Right ventricle myocardium superior (tissue), 1 donor: ENCODE measurements around the gene SLC35F3. TPM values are rescaled to one million over a fixed set of nuclear protein-coding genes. Genes with fewer than 3 reads are reported as not detected.
"Not testable (repeated sequence)": the region's sequence is repeated elsewhere in the genome, so short reads cannot be mapped to it uniquely, and the experiment has no call there.

Experiments
- ATAC-seq: fragments of 200-7000 bp; cut with Tn5 transposase; one replicate; pipeline ENCODE4 v1.9.1; 2020; ENCODE audit warnings: mild to moderate bottlenecking; ENCODE audit not compliant: poor library complexity
- DNase-seq: peaks from one replicate; pipeline ENCODE4 v3.0.0-alpha.2; 2020
- intact Hi-C: fragments of 100-400 bp; cut with DNase I; formaldehyde crosslinking; loops from one replicate; pipeline ENCODE4 v1.11.2; 2022
- total RNA-seq: library from RNA; stranded (reverse); fragmentation: NEBNext Ultra II Directional; extraction: Animal tissue kit (Norgen Biotek cat#: 25700); gene quantifications from one replicate; pipeline ENCODE4 v1.2.1, GENCODE V29; 2021
- donor health status: DM: no; HTN: yes; CAD: no; lungs with severe emphysema.

SLC35F3 gene
- total RNA-seq, 1 donor from 2014 or later, result not detected

DNA sequence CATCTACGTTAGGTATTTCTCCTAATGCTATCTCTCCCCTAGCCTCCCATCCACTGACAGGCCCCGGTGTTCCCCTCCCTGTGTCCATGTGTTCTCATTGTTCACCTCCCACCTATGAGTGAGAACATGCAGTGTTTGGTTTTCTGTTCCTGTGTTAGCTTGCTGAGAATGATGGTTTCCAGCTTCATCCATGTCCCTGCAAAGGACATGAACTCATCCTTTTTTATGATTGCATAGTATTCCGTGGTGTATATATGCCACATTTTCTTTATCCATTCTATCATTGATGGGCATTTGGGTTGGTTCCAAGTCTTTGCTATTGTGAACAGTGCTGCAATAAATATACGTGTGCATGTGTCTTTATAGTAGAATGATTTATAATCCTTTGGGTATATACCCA lies 247.9 kb downstream of the SLC35F3 start:
- intact Hi-C loops, result loop anchor here (10.0 kb wide), 1 partner anchor 162 kb away; no protein-coding TSS in a partner anchor
- not testable (repeated sequence) for ATAC-seq, DNase-seq

DNA sequence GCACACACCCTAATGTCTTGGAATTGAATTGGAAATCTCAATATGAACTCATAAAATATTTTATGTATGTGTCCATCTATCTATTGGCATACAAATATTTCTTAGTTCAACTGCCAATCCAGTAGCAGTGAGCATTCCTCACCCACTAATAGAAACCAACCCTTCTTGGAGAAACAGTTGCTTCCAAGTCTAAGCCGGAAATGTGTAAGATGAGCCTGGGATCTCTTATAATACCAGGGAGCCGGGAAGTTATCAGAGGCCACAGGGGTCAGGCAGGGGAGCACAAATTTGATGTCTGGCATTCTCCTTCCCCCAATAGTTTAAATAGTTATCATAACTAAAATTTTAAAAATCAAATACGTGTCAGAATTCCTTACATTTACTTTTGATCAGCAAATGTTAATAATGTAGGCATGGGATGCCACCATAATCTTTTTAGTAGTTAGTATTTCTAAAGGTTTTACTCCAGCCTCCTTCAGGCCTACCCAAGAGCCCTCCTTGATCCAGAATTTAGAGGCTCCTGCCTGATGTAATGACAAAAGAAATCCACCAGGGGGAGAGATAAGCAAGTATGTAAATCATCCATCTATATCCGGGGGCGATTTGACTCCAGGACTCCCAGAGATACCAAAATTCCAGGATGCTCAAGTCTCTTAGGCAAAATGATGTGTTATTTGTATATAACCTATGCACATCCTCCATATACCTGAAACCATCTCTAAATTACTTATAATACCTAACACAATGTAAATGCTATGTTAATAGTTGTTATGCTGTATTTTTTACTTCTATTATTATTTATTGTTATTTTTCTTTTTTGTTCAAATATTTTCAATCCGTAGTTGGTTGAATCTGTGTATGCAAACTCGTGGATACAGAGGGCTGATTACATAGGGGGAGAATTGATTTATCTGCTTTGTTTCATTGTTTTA lies 250.1 kb downstream of the SLC35F3 start:
- no peak for DNase-seq
- intact Hi-C loops, result loop anchor here (10.0 kb wide), 1 partner anchor 160 kb away; no protein-coding TSS in a partner anchor
- no peak for ATAC-seq

DNA sequence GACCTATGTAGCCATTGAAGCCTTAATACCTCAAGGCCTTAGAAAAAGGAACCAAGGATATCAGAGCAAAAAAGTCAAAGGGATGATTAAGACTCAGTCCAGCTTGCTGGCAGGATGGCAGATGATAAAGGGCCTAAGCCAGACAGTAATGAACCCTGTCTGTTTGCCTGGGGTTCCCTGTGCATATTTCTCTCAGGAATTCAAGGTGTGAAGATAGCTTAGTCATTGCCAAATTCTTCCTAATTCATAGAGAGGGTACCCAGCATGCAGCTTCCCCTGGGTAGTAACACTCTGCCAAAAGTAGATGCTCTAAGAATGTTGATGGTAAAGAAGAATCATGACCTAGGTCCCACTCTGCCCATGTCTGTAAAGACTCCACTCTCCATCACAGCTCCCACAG lies 258.2 kb downstream of the SLC35F3 start:
- no peak for ATAC-seq
- intact Hi-C loops, result no loop called here
- DNase-seq, result no peak

DNA sequence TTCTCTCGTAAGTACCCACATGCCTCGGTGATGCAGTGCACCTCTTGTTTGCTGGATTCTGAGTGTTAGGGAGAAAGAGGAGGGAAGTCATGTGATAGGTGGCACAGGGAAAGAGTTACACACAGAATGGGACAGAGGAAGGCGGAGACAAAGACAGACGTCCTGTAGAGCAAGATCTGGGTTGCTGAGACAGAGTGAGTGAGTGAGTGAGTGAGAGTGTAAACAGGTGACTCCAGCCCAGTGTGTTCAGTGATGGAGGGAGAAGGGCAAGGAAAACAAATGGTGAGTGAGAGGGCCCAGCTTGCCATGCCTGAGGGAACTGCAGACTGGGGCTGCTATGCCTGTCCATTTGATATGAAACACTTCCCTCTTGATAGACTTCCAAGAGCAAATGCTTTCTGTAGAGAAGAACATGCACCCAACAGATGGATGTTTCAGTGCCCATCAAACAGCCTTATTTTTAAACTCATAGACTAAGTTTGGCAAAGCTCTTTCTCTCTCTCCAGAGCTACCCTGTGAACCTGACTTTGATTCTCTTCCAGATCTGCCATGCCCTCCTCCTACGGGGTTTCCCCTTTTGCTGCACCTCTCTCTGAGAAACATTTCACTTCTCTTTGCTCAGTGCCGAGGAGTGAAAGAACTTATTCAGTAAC lies 258.9 kb downstream of the SLC35F3 start:
- intact Hi-C loops, result no loop called here
- ATAC-seq (no peak), DNase-seq (no peak)

DNA sequence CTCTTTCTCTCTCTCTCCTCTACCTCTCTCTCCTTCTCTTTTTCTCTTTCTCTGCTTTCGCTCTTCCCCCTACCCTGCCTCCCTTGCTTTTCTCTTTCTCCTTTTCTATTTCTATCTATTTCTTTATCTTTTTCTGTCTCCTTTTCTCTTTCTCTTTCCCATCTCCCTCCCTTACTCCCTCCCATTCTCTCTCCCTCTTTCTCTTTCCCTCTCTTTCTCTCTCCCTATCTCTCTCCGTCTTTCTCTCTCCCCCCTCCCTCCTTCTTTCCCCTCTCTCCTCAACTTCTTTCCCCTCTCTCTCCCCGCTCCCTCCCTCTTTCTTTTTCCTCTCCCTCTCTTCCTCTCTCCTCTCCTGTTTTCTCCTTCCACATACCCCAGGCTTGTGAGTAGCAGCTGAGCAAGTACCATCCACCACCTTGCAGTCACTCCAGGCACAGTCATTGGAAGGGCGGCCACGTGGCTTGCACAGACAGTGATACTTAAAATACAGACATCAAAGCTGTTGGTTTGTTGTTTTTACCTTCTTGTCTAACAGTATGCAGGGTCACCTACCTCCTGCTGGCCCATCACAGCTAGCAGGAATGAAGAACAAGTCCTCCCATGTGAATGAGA lies 259.7 kb downstream of the SLC35F3 start:
- intact Hi-C loops, result no loop called here
- ATAC-seq (no peak), DNase-seq (no peak)

DNA sequence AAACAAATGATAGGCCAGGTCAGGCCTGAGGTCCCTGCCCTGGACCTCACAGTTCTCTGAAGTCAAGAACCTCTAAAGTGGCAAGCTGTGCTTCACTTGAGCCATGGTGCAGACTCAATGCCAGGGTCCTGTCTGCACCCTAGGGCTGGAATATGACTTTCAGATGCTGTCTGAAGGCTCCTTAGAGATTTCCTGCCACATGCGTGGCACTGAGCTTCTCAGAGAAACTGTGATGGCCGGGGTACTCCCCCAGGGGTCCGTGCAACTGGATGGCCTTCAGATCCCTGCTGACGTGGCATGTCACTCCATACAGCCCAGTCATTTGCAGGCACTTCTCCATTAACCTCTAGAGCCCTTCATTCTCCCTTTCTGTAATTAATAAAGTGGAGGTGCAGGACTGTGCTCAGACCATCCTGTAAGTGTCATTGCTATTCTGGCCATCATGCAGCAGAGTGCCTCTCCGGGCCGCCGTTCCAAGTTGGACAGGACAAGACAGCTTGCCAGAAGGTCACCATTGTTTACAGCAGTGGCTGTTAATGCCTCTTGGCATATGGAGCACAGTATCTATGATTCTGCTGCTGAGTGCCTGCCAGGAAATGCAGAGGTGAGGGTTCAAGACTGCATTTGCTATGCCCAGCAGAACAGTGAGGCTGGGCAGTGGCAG lies 263.7 kb downstream of the SLC35F3 start:
- intact Hi-C loops, result no loop called here
- no peak for ATAC-seq
- DNase-seq, result no peak

DNA sequence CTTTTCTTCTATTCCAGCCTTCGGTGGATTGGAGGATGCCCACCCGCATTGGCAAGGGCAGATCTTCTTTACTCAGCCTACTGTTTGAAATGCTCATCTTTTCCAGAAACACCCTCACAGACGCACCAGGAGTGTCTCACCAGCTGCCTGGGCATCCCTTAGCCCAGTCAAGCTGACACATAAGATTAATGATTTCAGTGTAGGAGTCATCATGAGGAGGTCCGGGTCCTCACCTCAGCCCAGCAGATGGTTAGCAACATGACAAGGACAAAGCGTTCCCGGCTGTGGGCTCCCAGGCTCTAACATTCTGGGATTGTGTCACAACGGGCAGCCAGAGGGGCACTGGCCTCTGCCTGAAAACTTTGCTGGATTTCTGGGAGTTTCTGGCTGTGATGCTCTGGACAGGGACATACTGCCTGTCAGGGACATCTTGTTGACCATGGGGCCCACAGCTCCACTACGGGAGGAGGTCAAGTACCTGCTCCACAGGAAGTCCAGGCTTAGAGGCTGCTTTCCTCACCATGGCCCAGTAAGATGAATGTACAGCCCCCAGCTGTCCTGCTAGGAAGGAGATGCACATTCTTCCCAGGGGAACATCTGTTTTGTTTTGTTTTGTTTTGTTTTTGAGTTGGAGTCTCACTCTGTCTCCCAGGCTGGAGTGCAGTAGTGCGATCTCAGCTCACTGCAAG lies 264.8 kb downstream of the SLC35F3 start:
- intact Hi-C loops, result no loop called here
- DNase-seq, result no peak
- no peak for ATAC-seq

DNA sequence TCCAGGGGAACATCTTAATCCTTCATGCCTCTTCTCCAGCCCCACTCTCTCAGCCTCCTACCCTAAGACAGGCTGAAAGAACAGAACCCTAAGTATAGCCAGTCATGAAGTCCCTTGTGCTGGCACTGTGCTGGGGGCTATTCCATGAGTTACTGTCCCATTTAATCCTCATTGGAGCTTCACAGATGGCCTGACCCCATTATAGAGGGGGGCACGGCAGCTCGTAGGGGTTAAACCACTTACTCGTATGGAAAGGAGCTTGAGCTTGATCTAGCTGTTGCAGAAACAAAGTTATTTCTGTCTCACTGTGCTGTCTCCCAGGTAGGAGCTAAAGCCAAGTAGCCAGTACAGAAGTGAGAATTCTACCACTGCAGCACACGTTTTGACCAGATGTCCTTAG lies 265.6 kb downstream of the SLC35F3 start:
- intact Hi-C loops, result no loop called here
- DNase-seq, result no peak
- no peak for ATAC-seq

DNA sequence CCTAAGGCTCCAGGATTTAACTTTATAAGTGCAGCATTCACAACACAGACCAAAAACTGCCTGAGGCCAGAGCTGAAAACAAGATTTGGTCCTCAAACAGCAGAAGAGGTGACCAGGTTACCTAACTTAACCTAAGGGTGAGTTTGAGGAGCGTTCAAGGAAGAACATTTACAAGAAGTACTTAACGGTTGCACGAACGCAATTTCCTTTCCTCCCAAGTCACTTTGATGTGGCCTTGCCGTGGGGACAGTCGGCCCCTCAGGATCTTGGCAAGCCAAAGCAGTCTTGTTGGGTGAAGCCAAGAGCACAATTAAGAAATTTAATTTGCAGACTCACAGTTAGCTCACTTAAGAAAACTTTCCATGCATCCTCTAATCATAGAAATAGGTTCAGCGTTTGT lies 266.1 kb downstream of the SLC35F3 start:
- intact Hi-C loops, result no loop called here
- no peak for ATAC-seq
- no peak for DNase-seq

DNA sequence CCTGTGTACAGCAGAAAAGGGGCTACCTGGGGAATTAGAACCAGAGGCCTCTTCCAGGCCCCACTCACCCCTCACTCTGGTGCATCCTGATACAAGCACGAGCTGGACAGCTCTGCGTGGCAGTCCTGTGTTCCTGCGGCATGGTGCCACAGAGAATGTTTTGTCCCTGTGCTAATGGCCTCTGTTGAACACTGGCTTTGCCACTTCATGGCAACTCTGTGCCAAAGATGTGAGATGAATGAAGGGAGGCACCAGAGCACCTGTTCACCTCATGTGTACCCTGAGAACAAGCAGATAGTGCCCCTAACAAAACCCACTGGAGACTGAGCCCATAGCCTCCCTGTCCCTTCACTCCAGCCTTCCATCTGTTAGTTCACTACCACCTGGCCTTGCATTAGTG lies 269.5 kb downstream of the SLC35F3 start:
- DNase-seq (no peak), ATAC-seq (no peak)
- intact Hi-C loops, result no loop called here

DNA sequence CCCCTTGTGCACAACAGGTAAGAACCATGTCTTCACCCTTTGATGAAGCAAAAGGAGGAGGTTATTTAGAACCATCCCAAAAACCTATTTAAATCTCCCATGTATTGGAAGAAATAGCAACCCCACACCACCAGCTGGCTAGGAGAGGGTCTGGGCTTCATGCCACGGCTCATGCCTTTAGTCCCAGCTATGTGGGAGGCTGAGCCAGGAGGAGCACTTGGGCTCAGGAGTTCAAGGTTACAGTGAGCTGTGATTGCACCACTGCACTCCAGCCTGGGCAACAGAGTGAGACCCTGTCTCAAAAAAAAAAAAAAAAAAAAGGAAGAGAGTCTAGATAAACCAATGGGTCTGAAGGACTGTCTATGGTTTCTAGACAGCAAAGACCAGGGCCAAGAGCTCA lies 270.9 kb downstream of the SLC35F3 start:
- intact Hi-C loops, result no loop called here
- DNase-seq, result no peak

DNA sequence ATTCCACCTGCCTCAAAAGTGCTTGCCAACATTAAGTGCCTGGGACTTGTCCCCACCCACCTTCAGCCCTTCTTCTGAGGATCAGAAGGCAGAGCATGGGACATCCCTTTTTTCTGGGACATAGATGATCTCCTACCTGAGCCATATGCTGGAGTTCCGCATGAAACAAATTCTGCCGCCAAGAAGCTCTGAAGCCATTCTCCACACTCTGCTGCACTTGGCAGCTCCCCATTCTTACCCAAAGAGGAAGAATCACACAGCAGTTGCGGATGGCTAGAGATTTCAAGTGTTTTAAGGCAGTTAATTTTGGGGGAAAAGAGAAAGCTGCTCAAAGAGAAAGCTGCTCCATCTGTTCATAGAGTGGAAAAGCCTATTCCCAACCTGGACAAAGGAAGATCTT lies 271.5 kb downstream of the SLC35F3 start:
- ATAC-seq, result no peak
- DNase-seq, result no peak
- intact Hi-C loops, result no loop called here

More for the DNA sequence above, 270.9 kb downstream of the SLC35F3 start:
- no peak for ATAC-seq

DNA sequence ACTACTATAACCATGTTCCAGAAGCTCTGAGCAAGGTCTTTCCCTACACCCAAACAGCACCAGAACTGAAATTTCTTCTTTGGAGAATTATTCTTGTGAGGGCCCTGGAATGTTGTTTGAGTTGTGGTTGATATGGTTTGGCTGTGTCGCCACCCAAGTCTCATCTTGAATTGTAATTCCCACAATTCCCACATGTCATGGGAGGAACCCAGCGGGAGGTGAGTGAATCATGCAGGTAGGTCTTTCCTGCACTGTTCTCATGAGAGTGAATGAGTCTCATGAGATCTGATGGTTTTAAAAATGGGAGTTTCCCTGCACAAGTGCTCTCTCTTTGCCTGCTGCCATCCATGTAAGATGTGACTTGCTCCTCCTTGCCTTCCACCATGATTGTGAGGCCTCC lies 272.4 kb downstream of the SLC35F3 start:
- ATAC-seq, DNase-seq, intact Hi-C loops: not testable (repeated sequence)

DNA sequence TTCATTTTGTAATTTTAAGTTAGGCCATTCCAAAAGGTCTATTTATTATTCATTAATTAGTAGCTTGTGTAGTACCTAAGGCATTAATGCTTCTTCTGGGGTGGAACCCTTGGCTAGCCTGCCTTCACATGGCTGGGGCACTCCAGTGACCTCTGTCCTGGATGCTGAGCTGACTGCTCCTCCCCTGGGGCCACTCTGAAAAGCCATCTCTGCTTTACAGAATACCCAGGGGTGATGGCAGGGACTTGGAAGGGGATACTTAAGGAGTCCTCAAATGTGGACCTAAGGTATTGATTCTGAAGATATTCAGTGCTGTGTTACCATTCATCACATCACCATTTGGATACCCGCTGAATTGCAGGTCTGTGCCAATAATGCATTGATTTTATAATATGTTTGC lies 281.0 kb downstream of the SLC35F3 start:
- ATAC-seq (no peak), DNase-seq (no peak)
- intact Hi-C loops, result no loop called here

DNA sequence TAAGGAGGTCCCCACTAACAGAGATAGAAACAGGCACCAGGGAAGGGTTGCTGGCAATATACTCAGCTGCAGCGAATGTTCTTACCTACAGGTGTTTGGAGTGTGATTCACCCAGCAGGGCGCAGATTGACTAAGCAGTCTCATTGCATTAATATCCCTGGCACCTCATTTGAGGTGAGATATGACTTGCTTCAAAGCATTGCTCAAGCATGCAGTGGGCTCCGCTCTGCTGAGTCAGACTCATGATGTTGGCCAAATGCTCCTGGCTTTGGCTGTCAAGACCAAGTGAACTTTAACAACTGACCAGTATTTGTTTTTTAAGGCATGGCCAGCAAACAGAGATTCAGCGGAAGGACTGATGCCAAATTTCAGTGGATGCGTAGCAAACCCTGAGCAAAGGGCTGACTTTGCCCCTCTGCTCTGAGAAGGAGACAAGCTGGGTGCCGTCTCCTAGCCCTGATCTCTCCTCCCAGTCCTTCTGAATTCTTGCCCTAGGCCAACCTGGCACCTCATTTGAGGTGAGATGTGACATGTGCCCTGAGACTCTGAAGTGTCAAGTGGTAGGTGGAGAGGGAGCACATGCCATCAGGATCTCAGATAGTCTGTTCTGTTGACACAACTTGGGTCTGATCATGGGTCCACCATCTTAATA lies 281.7 kb downstream of the SLC35F3 start:
- DNase-seq (no peak), ATAC-seq (no peak)
- intact Hi-C loops, result no loop called here

DNA sequence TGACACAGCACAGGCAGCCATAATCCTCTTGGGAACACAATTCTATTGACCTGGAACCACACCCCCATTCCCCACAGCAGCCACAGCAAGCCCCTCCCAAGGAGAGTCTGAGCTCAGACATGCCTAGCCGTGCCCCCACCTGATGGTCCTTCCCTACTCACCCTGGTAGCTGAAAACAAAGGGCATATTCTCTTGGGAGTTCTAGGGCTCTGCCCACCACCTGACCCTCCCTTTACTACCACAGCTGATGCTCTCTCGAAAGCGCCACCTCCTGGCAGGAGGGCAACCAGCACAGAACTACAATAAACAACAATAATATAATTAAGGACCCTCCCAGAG lies 283.9 kb downstream of the SLC35F3 start:
- DNase-seq (no peak), ATAC-seq (no peak)
- intact Hi-C loops, result no loop called here

DNA sequence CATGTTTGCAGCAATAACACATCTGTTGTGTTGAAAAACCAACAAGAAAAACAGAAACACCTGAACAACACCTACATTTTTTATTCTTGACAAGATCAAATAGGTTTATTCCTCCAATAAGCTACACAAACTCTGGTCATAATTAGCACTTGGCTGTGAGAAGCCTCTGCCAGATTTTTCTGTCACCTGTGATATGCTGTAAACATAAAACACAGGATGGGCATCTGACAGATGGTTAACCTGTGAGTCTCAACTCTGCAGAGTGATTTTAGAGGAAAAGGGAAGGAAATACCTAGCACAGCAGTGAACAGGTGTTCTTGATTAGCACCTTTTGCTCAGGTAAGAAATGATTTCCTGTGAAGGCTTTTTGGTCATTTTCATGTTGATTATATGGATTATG lies 293.4 kb downstream of the SLC35F3 start:
- DNase-seq (no peak), ATAC-seq (no peak)
- intact Hi-C loops, result no loop called here

DNA sequence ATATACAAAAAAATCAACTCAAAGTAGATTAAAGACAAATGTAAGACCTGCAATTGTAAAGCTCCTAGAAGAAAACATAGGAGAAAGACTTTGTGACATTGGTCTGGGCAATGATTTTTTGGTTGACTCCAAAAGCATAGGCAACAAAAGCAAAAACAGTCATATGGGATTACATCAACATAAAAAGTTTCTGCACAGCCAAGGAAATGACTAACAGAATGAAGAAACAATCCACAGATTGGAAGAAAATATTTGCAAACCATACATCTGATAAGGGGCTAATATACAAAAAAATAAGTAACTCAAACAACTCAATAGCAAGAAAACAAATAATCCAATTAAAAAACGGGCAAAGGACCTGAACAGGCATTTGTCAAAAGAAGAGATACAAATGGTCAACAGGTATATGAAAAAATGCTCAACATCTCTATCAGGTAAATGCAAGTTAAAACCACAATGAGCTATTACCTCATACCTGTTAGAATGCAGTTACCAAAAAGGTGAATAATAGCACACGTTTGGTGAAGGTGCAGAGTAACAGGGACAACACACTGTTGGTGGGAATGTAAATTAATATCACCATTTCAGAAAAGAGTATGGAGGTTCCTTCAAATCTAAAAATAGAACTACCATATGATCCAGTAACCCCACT lies 295.1 kb downstream of the SLC35F3 start:
- intact Hi-C loops, result no loop called here
- ATAC-seq (no peak), DNase-seq (no peak)
